ENCODE data around the gene CALML3.
A peak's percentile ranks its signal among the peaks of the same experiment; 100 is the strongest.

CALML3 gene

GRCh38 chr10:5549462-5550249 is 24.9 kb downstream of the CALML3 start:
- DNase-seq (ENCODE audit: low read depth) = no peak
- no peak overlapping the region for H3K4me3 ChIP-seq (ENCODE audit: low read depth, low read length)
- TF ChIP-seq CTCF (IDR thresholded peaks at IDR 0.05; ENCODE audit: low read depth, low read length, missing control alignments) = no peak

- no peak overlapping the region for H3K4me3 ChIP-seq (ENCODE audit: low read depth, low read length)
- TF ChIP-seq CTCF (IDR thresholded peaks at IDR 0.05; ENCODE audit: low read depth, low read length, missing control alignments) = no peak
- no peak for DNase-seq (ENCODE audit: low read depth)
Measured at GRCh38 chr10:5550250-5550545, 25.4 kb downstream of the CALML3 start.

GRCh38 chr10:5550621-5551530 is 26.1 kb downstream of the CALML3 start:
- no peak overlapping the region for H3K4me3 ChIP-seq (ENCODE audit: low read depth, low read length)
- no peak for TF ChIP-seq CTCF (IDR thresholded peaks at IDR 0.05; ENCODE audit: low read depth, low read length, missing control alignments)
- no peak for DNase-seq (ENCODE audit: low read depth)

GRCh38 chr10:5551531-5552375 is 27.0 kb downstream of the CALML3 start:
- H3K4me3 ChIP-seq (ENCODE audit: low read depth, low read length) = no peak overlapping the region
- DNase-seq (ENCODE audit: low read depth) = peak; percentile 18
- TF ChIP-seq CTCF (IDR thresholded peaks at IDR 0.05; ENCODE audit: low read depth, low read length, missing control alignments) = no peak

- DNase-seq (ENCODE audit: low read depth) = no peak
- no peak overlapping the region for H3K4me3 ChIP-seq (ENCODE audit: low read depth, low read length)
- TF ChIP-seq CTCF (IDR thresholded peaks at IDR 0.05; ENCODE audit: low read depth, low read length, missing control alignments) = no peak
Measured at GRCh38 chr10:5552376-5553321, 27.9 kb downstream of the CALML3 start.
